Activated T-helper 2 cell treated with anti-CD3 and anti-CD28 coated beads, Interferon-gamma antibody, Interleukin-2, Interleukin-4, amounts not matched to agents 10 μg/mL and 5 μg/mL and 100 μg/mL, durations not matched to agents 14 hours and 24 hours and 36 hours (primary cell): ENCODE measurements around the gene TANC1. TPM values are rescaled to one million over a fixed set of nuclear protein-coding genes. Genes with fewer than 3 reads are reported as not detected.
"Not testable (repeated sequence)": the region's sequence is repeated elsewhere in the genome, so short reads cannot be mapped to it uniquely, and the experiment has no call there.

Experiments used
- DNase-seq: peaks from one replicate; pipeline ENCODE4 v3.0.0; 2021; ENCODE audit warnings: low spot score
- H3K27ac Mint-ChIP-seq: one replicate; pipeline ENCODE4 v1.8.0; 2021; ENCODE audit warnings: mixed read lengths
- H3K27me3 Mint-ChIP-seq: one replicate; pipeline ENCODE4 v1.8.0; 2021; ENCODE audit warnings: low read depth, mixed read lengths
- H3K36me3 Mint-ChIP-seq: one replicate; pipeline ENCODE4 v1.8.0; 2021; ENCODE audit warnings: low read depth, mixed read lengths
- H3K4me1 Mint-ChIP-seq: one replicate; pipeline ENCODE4 v1.8.0; 2021; ENCODE audit warnings: low read depth, mixed read lengths
- H3K4me3 Mint-ChIP-seq: one replicate; pipeline ENCODE4 v1.8.0; 2021; ENCODE audit warnings: low read depth, mild to moderate bottlenecking, moderate library complexity, mixed read lengths
- H3K9me3 Mint-ChIP-seq: one replicate; pipeline ENCODE4 v1.8.0; 2021; ENCODE audit warnings: mixed read lengths
- intact Hi-C: fragments of 100-400 bp; cut with micrococcal nuclease; formaldehyde crosslinking; loops from one replicate; pipeline ENCODE4 v1.15.1; 2023
- total RNA-seq: library from RNA; stranded (reverse); gene quantifications from 2 replicates; pipeline ENCODE4 v1.2.3, GENCODE V29; 2022

Gene TANC1
- total RNA-seq, 1 donor from 2014 or later, result 0.34 TPM

DNA sequence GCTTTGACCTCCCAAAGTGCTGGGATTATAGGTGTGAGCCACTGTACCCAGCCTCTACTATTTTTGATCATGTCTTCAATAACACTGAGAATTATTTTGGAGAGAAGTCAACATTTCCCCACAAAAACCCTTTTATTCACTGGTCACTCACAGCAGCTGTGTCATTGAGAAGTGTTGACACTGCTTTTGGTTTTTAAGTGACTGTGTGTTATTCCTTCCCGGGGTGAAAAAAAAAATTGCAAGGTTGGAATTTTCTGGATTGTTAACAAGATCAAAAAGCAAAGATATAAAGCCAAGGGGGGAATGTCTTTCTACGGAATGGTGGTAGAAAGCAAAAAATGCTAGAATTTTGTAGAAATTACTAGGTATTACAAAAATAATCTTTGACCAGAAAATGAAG, 61.5 kb downstream of the TANC1 start:
- Mint-ChIP-seq H3K27ac (no peak overlapping the region), H3K9me3 (no peaks in the 10 kb centered on the region), H3K4me1 (peaks cover 2% of the 10 kb centered on the region), H3K27me3 (no peaks in the 10 kb centered on the region), H3K4me3 (no peak overlapping the region), H3K36me3 (no peaks in the 10 kb centered on the region)
- DNase-seq, result no peak
- intact Hi-C loops, result no loop called here

GRCh38 chr2:159030674-159031380, 62.4 kb downstream of the TANC1 start:
- Mint-ChIP-seq H3K9me3 (no peaks in the 10 kb centered on the region), H3K27ac (no peak overlapping the region), H3K4me1 (no peaks in the 10 kb centered on the region), H3K4me3 (no peak overlapping the region), H3K27me3 (no peaks in the 10 kb centered on the region), H3K36me3 (no peaks in the 10 kb centered on the region)
- no peak for DNase-seq
- intact Hi-C loops, result no loop called here

GRCh38 chr2:159032146-159032545, 63.7 kb downstream of the TANC1 start:
- Mint-ChIP-seq H3K27ac (no peak overlapping the region), H3K9me3 (no peaks in the 10 kb centered on the region), H3K36me3 (no peaks in the 10 kb centered on the region), H3K4me1 (no peaks in the 10 kb centered on the region), H3K27me3 (no peaks in the 10 kb centered on the region), H3K4me3 (no peak overlapping the region)
- no peak for DNase-seq
- intact Hi-C loops, result no loop called here

- H3K27ac Mint-ChIP-seq, result no peak overlapping the region
- intact Hi-C loops, result no loop called here
- H3K36me3 Mint-ChIP-seq, result no peaks in the 10 kb centered on the region
- no peaks in the 10 kb centered on the region for H3K4me1 Mint-ChIP-seq
- no peaks in the 10 kb centered on the region for H3K27me3 Mint-ChIP-seq
- DNase-seq, result no peak
- H3K4me3 Mint-ChIP-seq, result no peak overlapping the region
- H3K9me3 Mint-ChIP-seq, result no peaks in the 10 kb centered on the region
These were observed 64.1 kb downstream of the TANC1 start for GRCh38 chr2:159032580-159032979.

- intact Hi-C loops, result no loop called here
- no peaks in the 10 kb centered on the region for H3K27me3 Mint-ChIP-seq
- H3K4me3 Mint-ChIP-seq, result no peak overlapping the region
- H3K9me3 Mint-ChIP-seq, result no peaks in the 10 kb centered on the region
- DNase-seq, result no peak
- H3K27ac Mint-ChIP-seq, result no peak overlapping the region
- no peaks in the 10 kb centered on the region for H3K4me1 Mint-ChIP-seq
- H3K36me3 Mint-ChIP-seq, result no peaks in the 10 kb centered on the region
These were observed 66.3 kb downstream of the TANC1 start for GRCh38 chr2:159034713-159035112.

GRCh38 chr2:159035790-159036411, 67.5 kb downstream of the TANC1 start:
- H3K27me3 Mint-ChIP-seq, result no peaks in the 10 kb centered on the region
- no peak overlapping the region for H3K4me3 Mint-ChIP-seq
- no peaks in the 10 kb centered on the region for H3K9me3 Mint-ChIP-seq
- intact Hi-C loops, result no loop called here
- DNase-seq, result no peak
- H3K4me1 Mint-ChIP-seq, result no peaks in the 10 kb centered on the region
- H3K27ac Mint-ChIP-seq, result no peak overlapping the region
- no peaks in the 10 kb centered on the region for H3K36me3 Mint-ChIP-seq

DNA sequence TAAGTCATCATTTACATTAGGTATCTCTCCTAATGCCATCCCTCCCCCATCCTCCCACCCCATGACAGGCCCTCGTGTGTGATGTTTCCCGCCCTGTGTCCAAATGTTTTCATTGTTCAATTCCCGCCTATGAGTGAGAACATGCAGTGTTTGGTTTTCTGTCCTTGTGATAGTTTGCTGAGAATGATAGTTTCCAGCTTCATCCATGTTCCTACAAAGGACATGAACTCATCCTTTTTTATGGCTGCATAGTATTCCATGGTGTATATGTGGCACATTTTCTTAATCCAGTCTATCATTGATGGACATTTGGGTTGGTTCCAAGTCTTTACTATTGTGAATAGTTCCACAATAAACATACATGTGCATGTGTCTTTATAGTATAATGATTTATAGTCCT, 68.0 kb downstream of the TANC1 start:
- H3K9me3 Mint-ChIP-seq, H3K4me3 Mint-ChIP-seq, intact Hi-C loops, H3K4me1 Mint-ChIP-seq, H3K36me3 Mint-ChIP-seq, H3K27me3 Mint-ChIP-seq, DNase-seq, H3K27ac Mint-ChIP-seq: not testable (repeated sequence)

GRCh38 chr2:159041328-159041727, 72.9 kb downstream of the TANC1 start:
- DNase-seq, intact Hi-C loops, H3K36me3 Mint-ChIP-seq, H3K4me3 Mint-ChIP-seq, H3K9me3 Mint-ChIP-seq, H3K27ac Mint-ChIP-seq, H3K4me1 Mint-ChIP-seq, H3K27me3 Mint-ChIP-seq: not testable (repeated sequence)

DNA sequence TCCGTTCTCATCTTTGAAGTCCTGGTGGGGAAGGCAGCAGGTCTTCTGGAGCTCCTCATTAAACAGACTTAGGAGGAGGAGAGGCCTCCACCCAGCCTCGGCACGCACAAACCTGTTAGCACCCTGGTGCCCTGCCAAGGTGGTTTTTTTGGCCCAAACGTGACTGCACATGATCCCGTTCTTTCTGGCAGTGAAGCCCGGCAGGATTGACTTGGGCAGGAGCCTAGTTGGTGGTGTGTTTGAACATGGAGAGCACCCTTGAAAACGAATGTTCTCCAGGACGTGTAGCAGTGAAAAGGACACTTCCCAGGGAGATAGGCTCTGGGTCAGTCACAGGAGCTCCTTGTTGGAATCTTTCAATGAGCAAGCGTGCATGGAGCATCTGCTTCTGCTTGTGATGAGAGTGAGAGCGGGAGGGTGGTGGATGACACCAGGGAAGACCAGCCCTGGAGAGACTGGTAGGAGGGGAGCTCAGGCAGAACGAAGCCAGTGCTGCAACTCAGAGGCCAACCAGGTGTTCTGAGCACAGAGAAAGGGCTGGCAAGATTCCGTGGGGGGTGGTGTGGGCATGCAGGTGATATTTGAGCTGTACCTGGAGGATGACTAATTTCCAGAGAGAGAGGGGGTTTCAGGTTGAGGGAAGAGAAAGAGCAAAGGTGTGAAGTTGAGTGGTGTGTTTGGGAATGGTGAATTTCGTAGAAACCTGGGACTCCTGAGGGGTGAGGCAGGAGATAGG, 73.8 kb downstream of the TANC1 start:
- H3K4me1 Mint-ChIP-seq, result no peaks in the 10 kb centered on the region
- H3K27ac Mint-ChIP-seq, result no peak overlapping the region
- intact Hi-C loops, result no loop called here
- no peaks in the 10 kb centered on the region for H3K27me3 Mint-ChIP-seq
- H3K36me3 Mint-ChIP-seq, result no peaks in the 10 kb centered on the region
- no peak overlapping the region for H3K4me3 Mint-ChIP-seq
- DNase-seq, result no peak
- H3K9me3 Mint-ChIP-seq, result no peaks in the 10 kb centered on the region

- Mint-ChIP-seq H3K36me3 (no peaks in the 10 kb centered on the region), H3K27me3 (no peaks in the 10 kb centered on the region), H3K4me1 (no peaks in the 10 kb centered on the region), H3K9me3 (no peaks in the 10 kb centered on the region), H3K27ac (no peak overlapping the region), H3K4me3 (no peak overlapping the region)
- no peak for DNase-seq
- intact Hi-C loops, result no loop called here
These were observed 75.3 kb downstream of the TANC1 start for GRCh38 chr2:159043710-159044109.

DNA sequence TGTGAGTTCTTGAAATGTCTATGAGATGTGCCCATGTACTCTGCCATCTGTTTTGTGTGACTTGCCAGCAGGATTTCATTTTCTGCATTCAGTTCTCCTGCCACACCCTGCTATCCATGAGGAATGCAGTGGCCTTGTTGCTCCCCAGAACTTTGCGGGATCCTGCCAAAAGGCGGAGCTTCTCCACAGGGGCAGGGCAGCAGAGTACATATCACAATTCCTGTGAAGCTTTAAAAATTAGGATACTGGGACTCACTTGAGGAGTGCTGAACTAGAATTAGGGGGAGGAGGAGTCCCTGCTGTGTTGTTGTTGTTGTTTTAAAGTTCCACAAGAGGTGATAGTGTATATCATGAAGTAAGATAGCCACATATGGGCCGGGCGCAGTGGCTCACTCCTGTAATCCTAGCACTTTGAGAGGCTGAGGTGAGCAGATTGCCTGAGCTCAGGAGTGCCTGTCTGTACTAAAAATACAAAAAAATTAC, 76.4 kb downstream of the TANC1 start:
- intact Hi-C loops, result no loop called here
- no peak for DNase-seq

DNA sequence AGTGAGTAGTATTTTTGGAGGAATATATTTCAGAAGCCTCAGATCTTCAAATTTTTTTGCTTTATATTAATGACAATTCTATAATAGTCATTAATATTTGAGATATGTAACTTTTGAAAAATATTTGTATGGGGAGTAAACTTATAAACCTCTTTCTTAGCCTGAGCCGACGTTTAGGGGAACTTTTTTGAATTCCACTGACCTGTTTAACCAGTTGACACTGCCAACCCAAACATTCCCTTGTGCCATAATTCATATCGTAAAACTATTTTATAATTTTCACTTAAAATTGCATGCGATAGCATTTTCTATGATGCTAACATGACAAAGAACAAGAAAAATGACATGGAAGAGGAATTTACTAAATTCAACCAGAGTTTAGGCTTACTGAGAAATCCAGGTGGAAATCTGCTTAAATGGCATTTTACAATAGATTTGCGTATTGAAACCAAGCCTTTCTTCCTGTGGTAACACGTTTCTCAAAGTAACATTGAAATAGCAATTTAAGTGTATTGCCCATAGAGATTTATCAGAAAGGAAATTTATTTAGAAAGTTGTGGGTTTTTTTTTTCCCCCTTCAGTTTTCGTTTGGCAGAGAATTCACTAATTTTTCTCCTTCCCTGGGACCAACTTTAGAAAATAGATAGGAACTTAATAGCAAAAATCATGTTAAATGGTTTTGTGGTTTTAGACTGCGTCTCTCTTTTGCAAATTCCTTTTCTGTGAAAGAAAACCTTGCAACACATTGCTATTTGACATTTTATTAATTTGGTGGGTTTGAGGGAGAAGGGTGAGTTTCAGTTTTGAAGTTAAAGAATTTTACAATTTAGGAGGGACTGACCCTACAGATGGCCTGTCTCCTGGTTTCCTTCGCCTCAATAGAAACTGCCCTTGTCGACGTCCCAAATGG, 77.4 kb downstream of the TANC1 start:
- H3K36me3 Mint-ChIP-seq, result no peaks in the 10 kb centered on the region
- peaks cover 3% of the 10 kb centered on the region for H3K27me3 Mint-ChIP-seq
- H3K4me1 Mint-ChIP-seq, result no peaks in the 10 kb centered on the region
- H3K9me3 Mint-ChIP-seq, result no peaks in the 10 kb centered on the region
- no peak overlapping the region for H3K27ac Mint-ChIP-seq
- no peak overlapping the region for H3K4me3 Mint-ChIP-seq
- DNase-seq, result no peak
- intact Hi-C loops, result no loop called here

More for the DNA sequence above, 76.4 kb downstream of the TANC1 start:
- peaks cover 3% of the 10 kb centered on the region for H3K27me3 Mint-ChIP-seq
- H3K4me1 Mint-ChIP-seq, result no peaks in the 10 kb centered on the region
- no peak overlapping the region for H3K27ac Mint-ChIP-seq
- H3K36me3 Mint-ChIP-seq, result no peaks in the 10 kb centered on the region
- no peaks in the 10 kb centered on the region for H3K9me3 Mint-ChIP-seq
- H3K4me3 Mint-ChIP-seq, result no peak overlapping the region
